Activated CD4-positive, alpha-beta memory T cell treated with anti-CD3 and anti-CD28 coated beads for 36 hours (primary cell): ENCODE data around the gene WDR70. TPM values are rescaled to one million over a fixed set of nuclear protein-coding genes. Genes with fewer than 3 reads are reported as not detected.
A peak's percentile ranks its signal among the peaks of the same experiment; 100 is the strongest.

ENCODE experiments used
- CTCF ChIA-PET: fragments of 350-600 bp; sonication (Branson Sonifier 250); formaldehyde crosslinking; loops from one replicate; lab custom pipeline; 2021; ENCODE audit warnings: antibody characterized with exemption, inconsistent platforms; lab: Charles Lee
- POLR2A ChIA-PET: fragments of 350-600 bp; sonication (Branson Sonifier 250); formaldehyde crosslinking; loops from one replicate; lab custom pipeline; 2021; ENCODE audit warnings: antibody characterized with exemption; lab: Charles Lee
- DNase-seq: peaks from one replicate; pipeline ENCODE4 v3.0.0-alpha.2; 2020
- H3K27ac Mint-ChIP-seq: one replicate; pipeline ENCODE4 v1.8.0; 2021; ENCODE audit warnings: mixed read lengths
- H3K27me3 Mint-ChIP-seq: one replicate; pipeline ENCODE4 v1.8.0; 2021; ENCODE audit warnings: mixed read lengths
- H3K36me3 Mint-ChIP-seq: one replicate; pipeline ENCODE4 v1.8.0; 2021; ENCODE audit warnings: mixed read lengths
- H3K4me1 Mint-ChIP-seq: one replicate; pipeline ENCODE4 v1.8.0; 2021; ENCODE audit warnings: low read depth, mixed read lengths
- H3K4me3 Mint-ChIP-seq: one replicate; pipeline ENCODE4 v1.8.0; 2021; ENCODE audit warnings: mild to moderate bottlenecking, mixed read lengths
- H3K9me3 Mint-ChIP-seq: one replicate; pipeline ENCODE4 v1.8.0; 2021; ENCODE audit warnings: mixed read lengths
- intact Hi-C: fragments of 100-400 bp; cut with micrococcal nuclease; formaldehyde crosslinking; loops from one replicate; pipeline ENCODE4 v1.15.1; 2023
- total RNA-seq, 2 experiments: library from RNA; stranded (reverse); gene quantifications; one replicate each; pipeline ENCODE4 v1.2.3, GENCODE V29; 2021

WDR70 gene
- total RNA-seq, 2 experiments from 2014 or later: 34.4 to 36.9 TPM

- Mint-ChIP-seq H3K9me3 (no peaks in the 10 kb centered on the region), H3K27ac (no peak overlapping the region), H3K27me3 (peaks cover 6% of the 10 kb centered on the region), H3K4me1 (peaks cover 34% of the 10 kb centered on the region), H3K36me3 (peaks cover 32% of the 10 kb centered on the region), H3K4me3 (no peak overlapping the region)
- peak; percentile 27 for DNase-seq
- intact Hi-C loops: loop anchor here (1.0 to 5.0 kb wide), 4 partner anchors 269 to 846 kb away; partner anchors contain the start of genes LIFR and NIPBL
- POLR2A ChIA-PET: interaction anchor here (1.1 to 2.9 kb wide), 2 partner anchors 15 to 352 kb away, joined by 4 to 22 read pairs; partner anchors contain the start of gene NUP155
- CTCF ChIA-PET: interaction anchor here (0.6 to 3.8 kb wide), 6 partner anchors 9 to 310 kb away, joined by 3 to 37 read pairs (median 4); no protein-coding TSS in a partner anchor
These were observed 344.2 kb downstream of the WDR70 start for GRCh38 chr5:37723162-37723961.

- Mint-ChIP-seq H3K4me1 (peaks cover 33% of the 10 kb centered on the region), H3K27ac (no peak overlapping the region), H3K9me3 (no peaks in the 10 kb centered on the region), H3K4me3 (no peak overlapping the region), H3K36me3 (peaks cover 38% of the 10 kb centered on the region), H3K27me3 (peaks cover 4% of the 10 kb centered on the region)
- intact Hi-C loops: loop anchor here (5.0 kb wide), 2 partner anchors 833 to 847 kb away; partner anchors contain the start of genes LIFR and NIPBL
- ChIA-PET POLR2A (interaction anchor here (1.2 kb wide), 1 partner anchor 14 kb away, joined by 4 read pairs; no protein-coding TSS in a partner anchor), CTCF (interaction anchor here (3.8 kb wide), 1 partner anchor 13 kb away, joined by 37 read pairs; no protein-coding TSS in a partner anchor)
- DNase-seq: no peak
These were observed 345.4 kb downstream of the WDR70 start for GRCh38 chr5:37724395-37725125.

- peaks cover 38% of the 10 kb centered on the region for H3K36me3 Mint-ChIP-seq
- no peak for DNase-seq
- H3K9me3 Mint-ChIP-seq: no peaks in the 10 kb centered on the region
- intact Hi-C loops: no loop called here
- peaks cover 32% of the 10 kb centered on the region for H3K4me1 Mint-ChIP-seq
- H3K27ac Mint-ChIP-seq: no peak overlapping the region
- peaks cover 4% of the 10 kb centered on the region for H3K27me3 Mint-ChIP-seq
- ChIA-PET POLR2A (interaction anchor here (1.2 kb wide), 1 partner anchor 14 kb away, joined by 4 read pairs; no protein-coding TSS in a partner anchor), CTCF (no interaction called here)
- no peak overlapping the region for H3K4me3 Mint-ChIP-seq
These were observed 346.1 kb downstream of the WDR70 start for GRCh38 chr5:37725185-37725584.

- peaks cover 15% of the 10 kb centered on the region for H3K4me1 Mint-ChIP-seq
- H3K27ac Mint-ChIP-seq: no peak overlapping the region
- ChIA-PET POLR2A (no interaction called here), CTCF (no interaction called here)
- DNase-seq: no peak
- intact Hi-C loops: no loop called here
- H3K27me3 Mint-ChIP-seq: no peaks in the 10 kb centered on the region
- no peaks in the 10 kb centered on the region for H3K9me3 Mint-ChIP-seq
- H3K4me3 Mint-ChIP-seq: no peak overlapping the region
- H3K36me3 Mint-ChIP-seq: peaks cover 40% of the 10 kb centered on the region
These were observed 348.1 kb downstream of the WDR70 start for GRCh38 chr5:37727238-37727637.

- H3K9me3 Mint-ChIP-seq: no peaks in the 10 kb centered on the region
- H3K27ac Mint-ChIP-seq: no peak overlapping the region
- no peak overlapping the region for H3K4me3 Mint-ChIP-seq
- intact Hi-C loops: no loop called here
- DNase-seq: no peak
- peaks cover 30% of the 10 kb centered on the region for H3K36me3 Mint-ChIP-seq
- POLR2A ChIA-PET: no interaction called here
- no peaks in the 10 kb centered on the region for H3K27me3 Mint-ChIP-seq
- CTCF ChIA-PET: interaction anchor here (1.6 kb wide), 1 partner anchor 27 kb away, joined by 3 read pairs; no protein-coding TSS in a partner anchor
- H3K4me1 Mint-ChIP-seq: peaks cover under 1% of the 10 kb centered on the region
These were observed 351.9 kb downstream of the WDR70 start for GRCh38 chr5:37730896-37731455.

GRCh38 chr5:37734114-37734513 lies 355.0 kb downstream of the WDR70 start:
- H3K4me3 Mint-ChIP-seq: no peak overlapping the region
- H3K4me1 Mint-ChIP-seq: peaks cover 21% of the 10 kb centered on the region
- no peak overlapping the region for H3K27ac Mint-ChIP-seq
- H3K27me3 Mint-ChIP-seq: no peaks in the 10 kb centered on the region
- no peak for DNase-seq
- no peaks in the 10 kb centered on the region for H3K9me3 Mint-ChIP-seq
- ChIA-PET CTCF (no interaction called here), POLR2A (no interaction called here)
- intact Hi-C loops: no loop called here
- H3K36me3 Mint-ChIP-seq: peaks cover 22% of the 10 kb centered on the region

- H3K4me1 Mint-ChIP-seq: peaks cover 24% of the 10 kb centered on the region
- no peak overlapping the region for H3K4me3 Mint-ChIP-seq
- H3K36me3 Mint-ChIP-seq: peaks cover 24% of the 10 kb centered on the region
- H3K27ac Mint-ChIP-seq: no peak overlapping the region
- H3K9me3 Mint-ChIP-seq: no peaks in the 10 kb centered on the region
- intact Hi-C loops: loop anchor here (5.0 kb wide), 1 partner anchor 623 kb away; no protein-coding TSS in a partner anchor
- CTCF ChIA-PET: interaction anchor here (5.4 kb wide), 1 partner anchor 14 kb away, joined by 37 read pairs; no protein-coding TSS in a partner anchor
- DNase-seq: no peak
- POLR2A ChIA-PET: no interaction called here
- H3K27me3 Mint-ChIP-seq: no peaks in the 10 kb centered on the region
These were observed 356.7 kb downstream of the WDR70 start for GRCh38 chr5:37735649-37736347.

- H3K36me3 Mint-ChIP-seq: peaks cover 24% of the 10 kb centered on the region
- ChIA-PET CTCF (interaction anchor here (5.4 kb wide), 1 partner anchor 14 kb away, joined by 37 read pairs; no protein-coding TSS in a partner anchor), POLR2A (no interaction called here)
- no peak overlapping the region for H3K27ac Mint-ChIP-seq
- no peak for DNase-seq
- H3K27me3 Mint-ChIP-seq: no peaks in the 10 kb centered on the region
- H3K4me3 Mint-ChIP-seq: no peak overlapping the region
- H3K4me1 Mint-ChIP-seq: peaks cover 24% of the 10 kb centered on the region
- no peaks in the 10 kb centered on the region for H3K9me3 Mint-ChIP-seq
- intact Hi-C loops: loop anchor here (5.0 kb wide), 1 partner anchor 624 kb away; no protein-coding TSS in a partner anchor
These were observed 357.3 kb downstream of the WDR70 start for GRCh38 chr5:37736397-37736796.

- no peak for DNase-seq
- H3K27me3 Mint-ChIP-seq: no peaks in the 10 kb centered on the region
- ChIA-PET POLR2A (interaction anchor here (1.0 to 2.6 kb wide), 2 partner anchors 15 to 367 kb away, joined by 3 to 22 read pairs; partner anchors contain the start of gene NUP155), CTCF (interaction anchor here (1.0 to 5.4 kb wide), 2 partner anchors 15 to 324 kb away, joined by 4 to 37 read pairs; no protein-coding TSS in a partner anchor)
- H3K4me1 Mint-ChIP-seq: peaks cover 24% of the 10 kb centered on the region
- intact Hi-C loops: loop anchor here (1.0 to 5.0 kb wide), 2 partner anchors 16 to 625 kb away; no protein-coding TSS in a partner anchor
- no peak overlapping the region for H3K27ac Mint-ChIP-seq
- H3K9me3 Mint-ChIP-seq: no peaks in the 10 kb centered on the region
- H3K36me3 Mint-ChIP-seq: peaks cover 34% of the 10 kb centered on the region
- H3K4me3 Mint-ChIP-seq: no peak overlapping the region
These were observed 358.4 kb downstream of the WDR70 start for GRCh38 chr5:37737326-37738056.

GRCh38 chr5:37738057-37738691 lies 359.1 kb downstream of the WDR70 start:
- no peaks in the 10 kb centered on the region for H3K27me3 Mint-ChIP-seq
- POLR2A ChIA-PET: interaction anchor here (1.0 to 2.6 kb wide), 3 partner anchors 14 to 367 kb away, joined by 3 to 22 read pairs (median 4); partner anchors contain the start of gene NUP155
- H3K36me3 Mint-ChIP-seq: peaks cover 40% of the 10 kb centered on the region
- no peak for DNase-seq
- H3K4me3 Mint-ChIP-seq: no peak overlapping the region
- no peaks in the 10 kb centered on the region for H3K9me3 Mint-ChIP-seq
- H3K27ac Mint-ChIP-seq: no peak overlapping the region
- CTCF ChIA-PET: interaction anchor here (1.0 to 5.4 kb wide), 2 partner anchors 16 to 325 kb away, joined by 4 to 37 read pairs; no protein-coding TSS in a partner anchor
- H3K4me1 Mint-ChIP-seq: peaks cover 24% of the 10 kb centered on the region
- intact Hi-C loops: loop anchor here (1.0 to 5.0 kb wide), 2 partner anchors 17 to 626 kb away; no protein-coding TSS in a partner anchor
